ENCODE measurements around the gene CAMKK1. TPM values are rescaled to one million over a fixed set of nuclear protein-coding genes. Genes with fewer than 3 reads are reported as not detected.

The CAMKK1 gene
- total and polyA plus RNA-seq, 2 donors (not counting 3 experiments of a cell fraction or from before 2014, with no cell fraction given) = 4.5 to 6.1 TPM

- H3K9me1 ChIP-seq (replicated peaks; ENCODE audit: control insufficient read depth, extremely low read depth, insufficient read depth, low read length) = no peaks in the 10 kb centered on the region
- H3K27ac ChIP-seq (ENCODE audit: insufficient read depth, low read depth, low read length) = no peak overlapping the region
- no TSS peak for BruUV-seq (replicated peaks)
- H3K9me3 ChIP-seq (replicated peaks; ENCODE audit: control insufficient read depth, insufficient read depth, low read length) = no peaks in the 10 kb centered on the region
- intact Hi-C loops (cut with micrococcal nuclease) = no loop called here
- ChIA-PET CTCF (interaction anchor here (1.6 kb wide), 1 partner anchor 30 kb away, joined by 7 read pairs; no protein-coding TSS in a partner anchor), POLR2A (no interaction called here)
- no peak for DNase-seq (ENCODE audit: low read depth, low spot score)
- TF ChIP-seq CTCF (IDR thresholded peaks at IDR 0.05; ENCODE audit: extremely low read depth in 1 of 2, insufficient read depth in 1 of 2, low read depth in 1 of 2, low read length in 2 of 2) (no peak), MAX (IDR thresholded peaks at IDR 0.05; ENCODE audit: insufficient read depth, insufficient read length) (no peak), POLR2AphosphoS5 (IDR thresholded peaks at IDR 0.05; ENCODE audit: insufficient read depth, low read depth, low read length) (no peak), POLR2A (IDR thresholded peaks at IDR 0.05; ENCODE audit: low read depth, low read length) (no peak), JUN (IDR thresholded peaks at IDR 0.05; ENCODE audit: borderline replicate concordance, insufficient read depth, insufficient read length, low read depth) (no peak), EZH2 (IDR thresholded peaks at IDR 0.05; ENCODE audit: borderline replicate concordance, low read depth, low read length, severe bottlenecking) (no peak), FOS (IDR thresholded peaks at IDR 0.05; ENCODE audit: borderline replicate concordance, insufficient read depth, low read length) (no peak), MYC (IDR thresholded peaks at IDR 0.05; ENCODE audit: low read depth, low read length) (no peak), GATA2 (IDR thresholded peaks at IDR 0.05; ENCODE audit: insufficient read depth, insufficient read length, low read depth, low read length) (no peak)
- H3K79me2 ChIP-seq (ENCODE audit: control insufficient read depth, insufficient read depth, low read length) = peaks cover 10% of the 10 kb centered on the region
- FAIRE-seq = no peak
- no peaks in the 10 kb centered on the region for H3K27me3 ChIP-seq (ENCODE audit: control insufficient read depth in 2 of 2, insufficient read depth in 2 of 2, low read length in 2 of 2)
- no peak overlapping the region for H2AFZ ChIP-seq (ENCODE audit: low read depth, low read length)
- no peaks in the 10 kb centered on the region for H3K36me3 ChIP-seq (ENCODE audit: control insufficient read depth in 2 of 2, extremely low read depth in 1 of 2, insufficient read depth in 2 of 2, low read length in 2 of 2)
- no peak overlapping the region for H3K9ac ChIP-seq (replicated peaks; ENCODE audit: extremely low read depth, insufficient read depth, low read length)
- dilution Hi-C loops (cut with MboI; ENCODE audit: extremely low pct_ligation_motif_present, low sequenced_read_pairs) = no loop called here
- no peak overlapping the region for H3K4me2 ChIP-seq (ENCODE audit: insufficient read depth, low read length)
- no peak overlapping the region for H3K4me3 ChIP-seq (replicated peaks in 1 of 3; ENCODE audit: insufficient read depth in 1 of 3, low read depth in 1 of 3, low read length in 3 of 3)
- H4K20me1 ChIP-seq (replicated peaks; ENCODE audit: control insufficient read depth, extremely low read depth, insufficient read depth, low read length) = no peaks in the 10 kb centered on the region
- H3K4me1 ChIP-seq (ENCODE audit: control insufficient read depth, extremely low read depth, insufficient read depth, low read length) = peaks cover 35% of the 10 kb centered on the region
These were observed 8.7 kb downstream of the CAMKK1 start for GRCh38 chr17:3884188-3884587.

Measured in endothelial cell of umbilical vein (primary cell).